Measurements from ENCODE around the gene DNAJC7. TPM values are rescaled to one million over a fixed set of nuclear protein-coding genes. Genes with fewer than 3 reads are reported as not detected.
A peak's percentile ranks its signal among the peaks of the same experiment; 100 is the strongest.
"Not testable (repeated sequence)": the region's sequence is repeated elsewhere in the genome, so short reads cannot be mapped to it uniquely, and the experiment has no call there.

The DNAJC7 gene
- total RNA-seq, 3 donors from 2014 or later, result 69.7 to 73.7 (median 70.4) TPM

- intact Hi-C loops (cut with DNase I; ENCODE audit: low total_unique reads), result no loop called here
- H3K27me3 ChIP-seq, result no peaks in the 10 kb centered on the region
- H3K9me3 ChIP-seq, result no peaks in the 10 kb centered on the region
- H3K4me1 ChIP-seq, result peaks cover 0 to 13% of the 10 kb centered on the region in 2 donors
- H3K36me3 ChIP-seq, result no peaks in the 10 kb centered on the region
- no peak for DNase-seq (ENCODE audit: low spot score in 2 of 2)
- H3K4me3 ChIP-seq, result no peak overlapping the region
- TF ChIP-seq POLR2A (IDR thresholded peaks at IDR 0.05), result no peak
- TF ChIP-seq CTCF (IDR thresholded peaks at IDR 0.05), result no peak
- no peak for TF ChIP-seq POLR2AphosphoS5 (IDR thresholded peaks at IDR 0.05)
- no peak overlapping the region for H3K27ac ChIP-seq
Observed at GRCh38 chr17:42018988-42019387, 1.7 kb upstream of the DNAJC7 start.

- DNase-seq (ENCODE audit: low spot score in 2 of 2), result no peak
- H3K27me3 ChIP-seq, result no peaks in the 10 kb centered on the region
- intact Hi-C loops (cut with DNase I; ENCODE audit: low total_unique reads), result no loop called here
- peak overlapping the region; percentile 95 to 96 for H3K27ac ChIP-seq
- H3K9me3 ChIP-seq, result no peaks in the 10 kb centered on the region
- peak overlapping the region; percentile 94 to 98 (median 95) for H3K4me3 ChIP-seq
- peaks cover 0 to 13% of the 10 kb centered on the region in 2 donors for H3K4me1 ChIP-seq
- TF ChIP-seq POLR2A (IDR thresholded peaks at IDR 0.05) (no peak), POLR2AphosphoS5 (IDR thresholded peaks at IDR 0.05) (no peak), CTCF (IDR thresholded peaks at IDR 0.05) (no peak)
- H3K36me3 ChIP-seq, result no peaks in the 10 kb centered on the region
Observed at GRCh38 chr17:42018339-42018738, 1.1 kb upstream of the DNAJC7 start.

GRCh38 chr17:42017866-42018200 lies 594 bp upstream of the DNAJC7 start:
- intact Hi-C loops (cut with DNase I; ENCODE audit: low total_unique reads), result no loop called here
- Histone ChIP-seq H3K4me1 (peaks cover 0 to 13% of the 10 kb centered on the region in 2 donors), H3K27me3 (no peaks in the 10 kb centered on the region), H3K27ac (peak overlapping the region; percentile 95 to 96), H3K4me3 (peak overlapping the region; percentile 94 to 98 (median 95)), H3K9me3 (no peaks in the 10 kb centered on the region), H3K36me3 (no peaks in the 10 kb centered on the region)
- no peak for TF ChIP-seq CTCF (IDR thresholded peaks at IDR 0.05)
- TF ChIP-seq POLR2AphosphoS5 (IDR thresholded peaks at IDR 0.05), result no peak
- TF ChIP-seq POLR2A (IDR thresholded peaks at IDR 0.05), result no peak
- no peak for DNase-seq (ENCODE audit: low spot score in 2 of 2)

DNA sequence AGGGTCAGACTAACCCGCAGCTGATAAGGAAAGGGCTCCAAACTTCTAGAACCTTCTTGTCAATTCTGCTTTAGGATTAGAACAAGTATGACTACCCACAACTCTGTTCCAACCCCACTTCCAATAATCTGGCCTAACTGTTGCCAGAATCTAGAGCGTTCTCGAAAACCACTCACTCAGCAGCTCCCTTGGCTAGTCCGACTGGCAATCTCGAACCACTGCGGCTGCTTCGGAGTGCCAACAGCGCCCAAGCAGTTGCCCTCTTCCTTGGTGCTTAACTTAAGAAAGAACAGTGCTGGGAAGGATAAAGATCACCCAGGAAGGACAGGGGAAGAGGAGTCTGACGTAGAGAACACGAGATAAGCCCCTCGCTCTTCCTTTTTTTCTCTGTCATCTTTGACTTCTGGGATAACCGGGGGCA lies 818 bp downstream of the DNAJC7 start:
- no peaks in the 10 kb centered on the region for H3K36me3 ChIP-seq
- TF ChIP-seq POLR2AphosphoS5 (IDR thresholded peaks at IDR 0.05), result no peak
- no peak for TF ChIP-seq POLR2A (IDR thresholded peaks at IDR 0.05)
- TF ChIP-seq CTCF (IDR thresholded peaks at IDR 0.05), result no peak
- no peak for DNase-seq (ENCODE audit: low spot score in 2 of 2)
- intact Hi-C loops (cut with DNase I; ENCODE audit: low total_unique reads), result no loop called here
- no peaks in the 10 kb centered on the region for H3K9me3 ChIP-seq
- H3K27me3 ChIP-seq, result no peaks in the 10 kb centered on the region
- peak overlapping the region; percentile 94 to 98 (median 95) for H3K4me3 ChIP-seq
- H3K27ac ChIP-seq, result peak overlapping the region; percentile 95 to 96
- peaks cover 0 to 13% of the 10 kb centered on the region in 2 donors for H3K4me1 ChIP-seq

GRCh38 chr17:42013740-42014139 lies 3.5 kb downstream of the DNAJC7 start:
- intact Hi-C loops (cut with DNase I; ENCODE audit: low total_unique reads); H3K27ac ChIP-seq; H3K9me3 ChIP-seq; H3K4me3 ChIP-seq; DNase-seq (ENCODE audit: low spot score in 2 of 2); H3K36me3 ChIP-seq; H3K27me3 ChIP-seq: not testable (repeated sequence)
- peaks cover 0 to 13% of the 10 kb centered on the region in 2 donors for H3K4me1 ChIP-seq

DNA sequence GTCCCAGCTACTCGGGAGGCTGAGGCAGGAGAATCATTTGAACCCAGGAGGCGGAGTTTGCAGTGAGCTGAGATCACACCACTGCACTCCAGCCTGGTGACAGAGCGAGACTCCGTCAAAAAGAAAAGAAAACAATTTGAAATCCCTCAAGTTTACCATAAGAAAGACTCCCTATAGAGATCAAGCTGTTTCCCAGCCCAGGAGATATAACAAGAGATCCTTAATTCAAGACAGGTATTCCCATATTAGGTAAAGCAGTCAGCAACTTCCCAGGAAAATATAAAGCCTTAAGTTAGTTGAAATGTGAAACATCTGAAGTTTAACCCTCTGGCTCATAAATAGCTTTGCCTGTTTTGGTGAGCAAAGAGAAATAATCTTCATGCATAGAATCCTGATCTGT lies 4.9 kb downstream of the DNAJC7 start:
- H3K27ac ChIP-seq; H3K9me3 ChIP-seq; H3K27me3 ChIP-seq; H3K36me3 ChIP-seq; DNase-seq (ENCODE audit: low spot score in 2 of 2); intact Hi-C loops (cut with DNase I; ENCODE audit: low total_unique reads); H3K4me3 ChIP-seq; H3K4me1 ChIP-seq: not testable (repeated sequence)
